Astrocyte (in vitro differentiated cells and primary cell): ENCODE results near the gene CPOX. TPM values are rescaled to one million over a fixed set of nuclear protein-coding genes. Genes with fewer than 3 reads are reported as not detected.

Experiments
- DNase-seq: peaks from one replicate; pipeline ENCODE4 v3.0.0-alpha.2; 2010; ENCODE audit warnings: low read depth
- FAIRE-seq: peaks from 2 replicates; lab custom pipeline; 2011; peaks lifted over from hg19 to GRCh38; lab: Jason Lieb, UNC
- H2AFZ ChIP-seq: 2 replicates; pipeline ENCODE4 v1.6.0; 2012; ENCODE audit warnings: low read depth, low read length, inconsistent platforms
- H3K27ac ChIP-seq: 2 replicates; pipeline ENCODE4 v1.5.1; 2011; ENCODE audit warnings: low read depth, low read length, inconsistent platforms
- H3K27me3 ChIP-seq: 2 replicates; pipeline ENCODE4 v1.6.0; 2011; ENCODE audit warnings: low read length, inconsistent platforms; ENCODE audit not compliant: insufficient read depth
- H3K36me3 ChIP-seq: 2 replicates; pipeline ENCODE4 v1.5.1; 2011; ENCODE audit warnings: low read length, inconsistent platforms; ENCODE audit not compliant: insufficient read depth
- H3K4me1 ChIP-seq: 2 replicates; pipeline ENCODE4 v1.5.1; 2011; ENCODE audit warnings: low read length, inconsistent platforms; ENCODE audit not compliant: insufficient read depth
- H3K4me2 ChIP-seq: 2 replicates; pipeline ENCODE4 v1.6.0; 2012; ENCODE audit warnings: low read length, inconsistent platforms
- H3K4me3 ChIP-seq: 2 replicates; pipeline ENCODE4 v1.5.1; 2011; ENCODE audit warnings: low read depth, mild to moderate bottlenecking, low read length, inconsistent platforms; ENCODE audit not compliant: insufficient read depth
- H3K79me2 ChIP-seq: 2 replicates; pipeline ENCODE4 v1.6.0; 2012; ENCODE audit warnings: mild to moderate bottlenecking, low read length, inconsistent platforms; ENCODE audit not compliant: insufficient read depth
- H3K9ac ChIP-seq: 2 replicates; pipeline ENCODE4 v1.6.0; 2012; ENCODE audit warnings: mild to moderate bottlenecking, low read length, inconsistent platforms
- H3K9me3 ChIP-seq: 2 replicates; pipeline ENCODE4 v1.5.1; 2012; ENCODE audit warnings: low read depth, mild to moderate bottlenecking, low read length, inconsistent platforms; ENCODE audit not compliant: insufficient read depth
- H4K20me1 ChIP-seq: 2 replicates; pipeline ENCODE4 v1.6.0; 2012; ENCODE audit warnings: low read length, inconsistent platforms; ENCODE audit not compliant: insufficient read depth
- H3K27ac Mint-ChIP-seq: one replicate; pipeline ENCODE4 v1.8.0; 2021; ENCODE audit warnings: mild to moderate bottlenecking, mixed read lengths; ENCODE audit not compliant: unreplicated experiment
- H3K27me3 Mint-ChIP-seq: one replicate; pipeline ENCODE4 v1.8.0; 2021; ENCODE audit warnings: low read depth, mixed read lengths; ENCODE audit not compliant: unreplicated experiment
- H3K36me3 Mint-ChIP-seq: one replicate; pipeline ENCODE4 v1.8.0; 2021; ENCODE audit warnings: low read depth, mixed read lengths; ENCODE audit not compliant: unreplicated experiment
- H3K4me1 Mint-ChIP-seq: one replicate; pipeline ENCODE4 v1.8.0; 2021; ENCODE audit warnings: low read depth, mixed read lengths; ENCODE audit not compliant: unreplicated experiment
- H3K4me3 Mint-ChIP-seq: one replicate; pipeline ENCODE4 v1.8.0; 2021; ENCODE audit warnings: mild to moderate bottlenecking, moderate library complexity, mixed read lengths; ENCODE audit not compliant: unreplicated experiment
- H3K9me3 Mint-ChIP-seq: one replicate; pipeline ENCODE4 v1.8.0; 2021; ENCODE audit warnings: mild to moderate bottlenecking, mixed read lengths; ENCODE audit not compliant: unreplicated experiment
- CTCF ChIP-seq: IDR thresholded peaks from 2 replicates; pipeline ENCODE4 v1.5.1; 2011; ENCODE audit warnings: low read depth, mild to moderate bottlenecking, inconsistent platforms, low read length, moderate library complexity; ENCODE audit not compliant: insufficient read depth
- EZH2 ChIP-seq: IDR thresholded peaks from 2 replicates; pipeline ENCODE4 v1.6.1; 2012; ENCODE audit warnings: mild to moderate bottlenecking, low read length, inconsistent platforms; ENCODE audit not compliant: insufficient read depth
- total RNA-seq: library from RNA; stranded (reverse); gene quantifications from 2 replicates; pipeline ENCODE4 v1.2.1, GENCODE V29; 2021

CPOX gene
- total RNA-seq, 1 donor from 2014 or later = 23.7 TPM

- Histone ChIP-seq H3K4me1 (no peaks in the 10 kb centered on the region), H3K9me3 (no peaks in the 10 kb centered on the region), H2AFZ (no peak overlapping the region), H3K27me3 (no peaks in the 10 kb centered on the region), H3K4me3 (no peak overlapping the region), H3K36me3 (no peaks in the 10 kb centered on the region), H4K20me1 (peaks cover 9% of the 10 kb centered on the region), H3K9ac (no peak overlapping the region), H3K79me2 (peaks cover 12% of the 10 kb centered on the region), H3K27ac (no peak overlapping the region), H3K4me2 (no peak overlapping the region)
- Mint-ChIP-seq H3K36me3 (no peaks in the 10 kb centered on the region), H3K27ac (no peak overlapping the region), H3K9me3 (no peaks in the 10 kb centered on the region), H3K4me1 (peaks cover 13% of the 10 kb centered on the region), H3K4me3 (peak overlapping the region; percentile 34), H3K27me3 (no peaks in the 10 kb centered on the region)
- no peak for FAIRE-seq
- no peak for DNase-seq
- TF ChIP-seq EZH2 (no peak), CTCF (no peak)
These were observed 1.4 kb upstream of the CPOX start for GRCh38 chr3:98594628-98595324.

GRCh38 chr3:98592345-98592935 lies 971 bp downstream of the CPOX start:
- H3K9me3 ChIP-seq = no peaks in the 10 kb centered on the region
- H3K27ac ChIP-seq = no peak overlapping the region
- peak overlapping the region; percentile 37 for H3K27ac Mint-ChIP-seq
- H3K9ac ChIP-seq = peak overlapping the region; percentile 77
- H3K4me1 ChIP-seq = no peaks in the 10 kb centered on the region
- peaks cover 12% of the 10 kb centered on the region for H3K79me2 ChIP-seq
- H3K4me2 ChIP-seq = peak overlapping the region; percentile 96
- peak overlapping the region; percentile 95 for H3K4me3 Mint-ChIP-seq
- DNase-seq = no peak
- TF ChIP-seq EZH2 (no peak), CTCF (no peak)
- peaks cover 9% of the 10 kb centered on the region for H4K20me1 ChIP-seq
- H3K27me3 ChIP-seq = no peaks in the 10 kb centered on the region
- H3K27me3 Mint-ChIP-seq = no peaks in the 10 kb centered on the region
- H3K4me1 Mint-ChIP-seq = peaks cover 18% of the 10 kb centered on the region
- peaks cover 6% of the 10 kb centered on the region for H3K36me3 ChIP-seq
- peaks cover 2% of the 10 kb centered on the region for H3K36me3 Mint-ChIP-seq
- peak overlapping the region; percentile 73 for H3K4me3 ChIP-seq
- no peak for FAIRE-seq
- H2AFZ ChIP-seq = peak overlapping the region; percentile 93
- H3K9me3 Mint-ChIP-seq = no peaks in the 10 kb centered on the region
